ENCODE data around the gene SOBP.

GRCh38 chr6:107603006-107603370, 113.1 kb downstream of the SOBP start:
- TF ChIP-seq CTCF (IDR thresholded peaks at IDR 0.05), result no peak
- no peak for TF ChIP-seq POLR2A (IDR thresholded peaks at IDR 0.05)
- TF ChIP-seq POLR2AphosphoS5 (IDR thresholded peaks at IDR 0.05), result no peak
